Keratinocyte (primary cell): Measurements from ENCODE around the gene MAGI2.

Source experiments
- EZH2 ChIP-seq: IDR thresholded peaks from one replicate; pipeline ENCODE4 v1.6.1; 2012; ENCODE audit warnings: inconsistent platforms, mild to moderate bottlenecking, low read length, moderate library complexity
- TF ChIP-seq, protein P1 (sequence below), 3 experiments: IDR thresholded peaks in 1 of 3; conservative IDR thresholded peaks in 1 of 3; optimal IDR thresholded peaks in 1 of 3; 2 replicates in 2 of 3; 3 replicates in 1 of 3; pipeline versions ENCODE3 to v1.5.1; 2011; ENCODE audit warnings: low read length in 3 of 3, mild to moderate bottlenecking in 3 of 3, moderate library complexity in 2 of 3, control low read depth in 1 of 3, inconsistent platforms in 1 of 3; ENCODE audit not compliant: insufficient read depth in 2 of 3; ENCODE audit errors: extremely low read depth in 1 of 3

- no peak for TF ChIP-seq EZH2
- TF ChIP-seq, protein P1, sequence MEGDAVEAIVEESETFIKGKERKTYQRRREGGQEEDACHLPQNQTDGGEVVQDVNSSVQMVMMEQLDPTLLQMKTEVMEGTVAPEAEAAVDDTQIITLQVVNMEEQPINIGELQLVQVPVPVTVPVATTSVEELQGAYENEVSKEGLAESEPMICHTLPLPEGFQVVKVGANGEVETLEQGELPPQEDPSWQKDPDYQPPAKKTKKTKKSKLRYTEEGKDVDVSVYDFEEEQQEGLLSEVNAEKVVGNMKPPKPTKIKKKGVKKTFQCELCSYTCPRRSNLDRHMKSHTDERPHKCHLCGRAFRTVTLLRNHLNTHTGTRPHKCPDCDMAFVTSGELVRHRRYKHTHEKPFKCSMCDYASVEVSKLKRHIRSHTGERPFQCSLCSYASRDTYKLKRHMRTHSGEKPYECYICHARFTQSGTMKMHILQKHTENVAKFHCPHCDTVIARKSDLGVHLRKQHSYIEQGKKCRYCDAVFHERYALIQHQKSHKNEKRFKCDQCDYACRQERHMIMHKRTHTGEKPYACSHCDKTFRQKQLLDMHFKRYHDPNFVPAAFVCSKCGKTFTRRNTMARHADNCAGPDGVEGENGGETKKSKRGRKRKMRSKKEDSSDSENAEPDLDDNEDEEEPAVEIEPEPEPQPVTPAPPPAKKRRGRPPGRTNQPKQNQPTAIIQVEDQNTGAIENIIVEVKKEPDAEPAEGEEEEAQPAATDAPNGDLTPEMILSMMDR (optimal IDR thresholded peaks at IDR 0.05 in 1 of 3, IDR thresholded peaks at IDR 0.05 in 1 of 3, conservative IDR thresholded peaks at IDR 0.05 in 1 of 3; ENCODE audit: extremely low read depth in 1 of 3, insufficient read depth in 2 of 3, low read length in 3 of 3), result no peak
Observed at GRCh38 chr7:79245623-79246249, 207.7 kb downstream of the MAGI2 start.
